GM12873 (cell line): Measurements from ENCODE around the gene EFNA5.

Experiments used
- TF ChIP-seq, protein P1 (sequence below): IDR thresholded peaks from 2 replicates; pipeline ENCODE4 v1.5.1; 2012; ENCODE audit warnings: low read depth, mild to moderate bottlenecking, moderate library complexity, low read length, control low read depth; ENCODE audit not compliant: insufficient read depth; ENCODE audit errors: missing control alignments

The EFNA5 gene

DNA sequence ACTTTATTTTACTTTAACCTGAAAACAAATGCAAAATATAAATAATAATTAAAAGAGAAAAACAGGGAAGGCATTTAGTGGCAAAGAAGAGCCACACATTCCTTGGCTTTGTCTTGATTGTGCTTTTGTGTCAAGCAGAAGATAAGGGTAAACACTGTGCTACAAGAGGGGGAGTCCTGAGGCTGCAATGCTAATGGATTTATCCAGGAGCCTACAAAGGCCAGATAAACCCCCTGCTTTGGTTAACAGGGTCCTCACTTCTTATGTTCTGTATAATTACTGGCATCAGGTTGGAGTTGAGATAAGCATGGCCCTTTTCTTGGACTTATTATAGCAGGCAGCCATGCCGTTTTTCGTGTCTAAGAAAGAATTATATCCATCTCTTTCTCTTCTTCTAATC is 302.8 kb downstream of the EFNA5 start:
- TF ChIP-seq, protein P1, sequence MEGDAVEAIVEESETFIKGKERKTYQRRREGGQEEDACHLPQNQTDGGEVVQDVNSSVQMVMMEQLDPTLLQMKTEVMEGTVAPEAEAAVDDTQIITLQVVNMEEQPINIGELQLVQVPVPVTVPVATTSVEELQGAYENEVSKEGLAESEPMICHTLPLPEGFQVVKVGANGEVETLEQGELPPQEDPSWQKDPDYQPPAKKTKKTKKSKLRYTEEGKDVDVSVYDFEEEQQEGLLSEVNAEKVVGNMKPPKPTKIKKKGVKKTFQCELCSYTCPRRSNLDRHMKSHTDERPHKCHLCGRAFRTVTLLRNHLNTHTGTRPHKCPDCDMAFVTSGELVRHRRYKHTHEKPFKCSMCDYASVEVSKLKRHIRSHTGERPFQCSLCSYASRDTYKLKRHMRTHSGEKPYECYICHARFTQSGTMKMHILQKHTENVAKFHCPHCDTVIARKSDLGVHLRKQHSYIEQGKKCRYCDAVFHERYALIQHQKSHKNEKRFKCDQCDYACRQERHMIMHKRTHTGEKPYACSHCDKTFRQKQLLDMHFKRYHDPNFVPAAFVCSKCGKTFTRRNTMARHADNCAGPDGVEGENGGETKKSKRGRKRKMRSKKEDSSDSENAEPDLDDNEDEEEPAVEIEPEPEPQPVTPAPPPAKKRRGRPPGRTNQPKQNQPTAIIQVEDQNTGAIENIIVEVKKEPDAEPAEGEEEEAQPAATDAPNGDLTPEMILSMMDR = no peak

DNA sequence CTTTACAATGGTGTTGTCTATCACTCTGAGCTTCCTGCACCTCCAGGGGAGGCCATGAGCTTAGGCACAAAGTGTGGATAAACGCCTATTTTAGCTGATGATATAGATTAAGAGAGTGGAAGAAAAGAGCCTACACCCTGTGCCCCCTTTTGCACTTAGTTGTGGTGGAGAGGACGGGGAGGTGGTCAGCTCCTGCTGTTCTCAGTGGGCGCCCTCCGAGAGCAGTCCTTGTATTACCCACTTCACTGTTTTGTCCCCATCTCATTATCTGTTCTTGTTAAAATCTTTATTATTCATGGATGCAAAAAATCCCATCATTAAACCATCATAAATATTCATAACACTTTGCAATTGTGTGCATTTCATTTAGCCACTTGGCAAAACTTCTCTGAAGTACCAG is 303.3 kb downstream of the EFNA5 start:
- TF ChIP-seq, protein P1 = no peak

DNA sequence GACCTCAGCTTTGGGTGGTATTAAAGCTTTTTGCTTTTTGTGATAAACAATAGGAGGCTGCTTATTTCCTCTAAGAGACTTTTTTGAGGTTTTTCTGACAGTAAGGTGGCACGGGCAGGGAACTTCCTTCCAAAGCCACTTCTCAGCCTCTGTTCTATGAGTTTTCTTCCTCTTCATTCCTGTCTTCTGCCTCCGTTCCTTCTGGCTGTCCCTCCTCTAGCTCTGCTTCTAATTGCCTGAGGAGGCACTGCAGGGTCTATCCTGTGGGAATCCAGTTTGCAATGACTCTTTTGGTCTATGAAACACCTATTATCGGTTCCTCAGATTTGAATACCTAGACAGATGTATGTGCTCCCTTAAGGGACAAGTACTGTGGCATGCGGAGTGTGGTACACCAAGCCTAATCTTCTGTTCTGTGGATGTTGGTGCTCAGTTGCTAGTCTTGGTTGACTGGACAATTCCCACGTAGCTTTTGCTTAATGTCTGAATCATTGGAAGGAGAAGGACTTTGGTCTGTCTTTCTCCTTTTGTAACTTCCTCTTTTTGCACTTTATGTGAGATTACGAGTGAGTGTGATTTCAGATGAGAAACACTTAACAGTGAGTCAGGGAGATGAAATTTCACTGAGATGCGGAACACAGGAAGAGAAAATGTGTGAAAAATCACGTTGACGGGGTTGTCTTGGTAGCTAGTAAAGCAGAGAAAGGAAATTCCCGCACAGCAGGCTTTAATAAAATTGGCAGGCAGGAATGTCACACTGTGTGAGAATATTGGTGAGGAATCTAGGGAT is 305.2 kb downstream of the EFNA5 start:
- TF ChIP-seq, protein P1 = no peak

DNA sequence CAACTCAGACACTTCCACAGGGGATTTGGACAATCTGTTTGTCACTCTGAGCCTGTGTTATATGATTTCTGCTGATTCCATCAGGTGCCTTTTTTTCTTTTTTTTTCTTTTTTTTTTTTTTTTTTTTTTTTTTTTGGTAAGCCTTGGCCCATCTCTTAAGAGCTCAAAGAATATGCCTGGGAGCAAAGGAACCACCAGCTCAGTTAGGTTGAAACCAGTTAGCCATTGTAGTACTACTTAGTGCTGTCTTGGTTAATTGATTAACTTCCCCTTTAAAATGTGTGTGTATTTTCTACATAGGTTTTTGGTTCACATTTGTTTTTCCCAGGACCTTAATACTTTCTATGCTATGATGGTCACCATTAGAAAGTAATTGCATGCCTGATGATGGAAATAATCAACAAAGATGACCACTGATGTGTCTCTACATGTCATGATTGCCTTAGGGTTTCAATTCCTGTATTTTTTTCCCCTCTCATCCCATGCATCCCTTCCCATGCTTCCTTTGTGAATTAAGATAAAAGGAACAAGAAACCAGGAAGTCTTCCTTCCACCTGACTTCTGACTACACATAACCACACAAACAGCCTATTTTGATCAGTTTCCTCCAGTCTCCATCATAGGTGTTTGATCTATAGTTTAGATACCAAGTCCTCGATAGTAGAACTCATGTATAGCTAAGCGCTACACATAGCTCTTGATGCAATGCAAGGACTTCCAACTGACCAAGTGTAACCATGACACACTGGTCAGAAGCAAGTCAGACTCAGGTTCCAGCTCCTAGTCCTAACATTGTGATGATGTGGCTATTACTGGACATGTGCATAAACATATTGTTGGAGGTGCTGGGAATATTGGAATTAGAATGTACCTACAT is 306.1 kb downstream of the EFNA5 start:
- TF ChIP-seq, protein P1 = no peak

DNA sequence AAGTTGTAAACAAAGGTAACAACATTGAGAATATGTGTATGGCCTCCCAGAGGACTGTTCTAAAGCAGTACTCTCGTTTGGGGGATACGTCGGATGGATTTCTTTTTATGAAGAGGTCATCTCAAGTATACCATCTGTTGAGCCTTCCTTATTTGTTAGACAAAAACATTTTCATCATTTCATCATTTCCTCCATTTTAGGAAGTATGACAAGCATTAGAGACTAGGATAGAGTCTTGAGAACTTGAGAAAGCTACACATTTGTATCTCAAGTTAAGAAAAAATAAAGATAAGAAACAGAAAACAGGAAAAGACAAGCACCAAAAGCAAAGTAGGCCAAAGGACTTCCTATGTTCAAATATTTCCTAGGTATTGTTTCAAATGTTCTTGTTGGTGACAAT is 307.0 kb downstream of the EFNA5 start:
- TF ChIP-seq, protein P1 = no peak

DNA sequence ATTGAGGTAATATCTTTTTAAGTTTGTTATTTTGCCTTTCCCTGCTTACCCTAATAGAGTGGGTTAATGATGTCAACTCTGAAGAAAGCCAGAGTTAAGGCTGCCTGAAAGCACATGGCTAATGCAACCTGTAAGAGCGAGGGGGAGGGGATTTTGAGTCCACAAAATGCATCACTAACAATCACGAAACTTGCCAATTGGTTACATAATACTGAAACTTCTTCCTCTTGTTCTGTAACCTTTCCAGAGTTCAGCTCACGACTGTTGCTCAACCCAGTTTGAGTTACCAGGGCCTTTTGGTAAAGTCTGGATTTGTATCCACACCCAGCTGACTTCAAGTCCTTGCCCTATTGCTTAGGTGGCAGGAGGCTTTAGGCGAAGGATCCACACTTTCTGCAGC is 308.8 kb downstream of the EFNA5 start:
- TF ChIP-seq, protein P1 = no peak

DNA sequence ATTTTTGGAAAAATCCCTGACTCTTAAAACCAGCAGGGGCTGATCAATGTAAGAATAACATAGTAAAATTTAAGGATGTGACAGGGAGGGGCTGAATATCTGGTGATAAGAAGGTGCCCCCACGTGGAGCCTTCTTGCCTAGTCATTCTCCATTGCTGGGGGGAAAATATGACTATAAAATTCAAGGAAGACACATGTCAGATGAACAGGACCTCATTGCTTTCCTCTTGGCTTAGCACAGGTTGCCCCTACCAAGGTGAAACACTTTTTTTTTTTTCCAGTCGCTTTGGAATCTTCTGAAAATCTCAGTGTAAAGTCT is 310.9 kb downstream of the EFNA5 start:
- TF ChIP-seq, protein P1 = peak; percentile 14
